HG02870 (cell line): ENCODE data around the gene C3orf62.

Source experiments
- ATAC-seq: cut with Tn5 transposase; IDR thresholded peaks from one replicate; pipeline ENCODE4 v1.9.1; 2021; ENCODE audit warnings: mild to moderate bottlenecking, moderate library complexity; ENCODE audit not compliant: unreplicated experiment

C3orf62 gene

DNA sequence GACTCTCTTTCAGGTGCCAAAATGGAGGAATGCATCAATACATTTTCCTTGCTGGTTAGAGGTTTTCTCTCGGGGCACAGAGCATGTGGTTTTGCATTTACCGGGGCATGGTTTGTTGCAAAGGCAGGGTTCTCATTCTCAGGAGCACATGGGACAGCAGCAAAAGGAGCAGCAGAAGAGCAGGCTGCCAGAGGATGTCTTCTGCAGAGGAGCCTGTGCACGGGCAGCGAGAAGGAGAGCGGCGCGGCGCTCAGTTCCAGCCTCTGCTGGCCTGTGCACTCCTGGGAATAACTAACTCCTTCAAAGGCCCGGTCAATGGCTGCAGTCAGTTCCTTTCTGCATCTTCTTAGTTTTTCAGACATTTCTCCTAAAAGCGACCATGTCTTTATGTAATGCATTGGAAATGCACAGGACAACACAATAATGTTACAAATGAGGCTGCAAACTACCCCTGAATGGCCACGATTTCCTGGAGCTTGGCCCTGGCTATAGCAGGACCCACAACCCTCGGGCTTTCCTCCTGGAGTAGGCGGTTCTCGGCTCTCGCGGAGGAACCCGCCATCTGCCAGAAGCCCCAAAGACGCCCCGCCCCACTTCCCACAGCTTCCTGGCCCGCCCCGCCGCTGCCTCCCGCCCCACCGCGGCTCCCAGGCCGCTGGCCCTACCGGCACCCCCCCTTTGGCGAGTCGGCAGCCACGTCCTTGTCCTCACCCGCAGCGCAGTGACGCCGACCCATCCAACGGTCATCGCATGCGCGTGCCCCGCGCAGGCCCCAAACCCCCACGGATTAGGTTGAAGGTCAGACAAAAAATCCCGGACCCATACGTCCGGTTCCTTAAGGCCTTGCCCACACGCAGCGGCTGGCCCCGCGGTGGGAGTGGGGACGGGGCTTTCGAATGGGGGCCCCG is at the start of gene C3orf62:
Gene C3orf62, minus strand, starts transcription at position 758 of the 908 bp plus-strand sequence. Its CDS starts 360 bp downstream, at position 398.
- peak; percentile 52 for ATAC-seq

DNA sequence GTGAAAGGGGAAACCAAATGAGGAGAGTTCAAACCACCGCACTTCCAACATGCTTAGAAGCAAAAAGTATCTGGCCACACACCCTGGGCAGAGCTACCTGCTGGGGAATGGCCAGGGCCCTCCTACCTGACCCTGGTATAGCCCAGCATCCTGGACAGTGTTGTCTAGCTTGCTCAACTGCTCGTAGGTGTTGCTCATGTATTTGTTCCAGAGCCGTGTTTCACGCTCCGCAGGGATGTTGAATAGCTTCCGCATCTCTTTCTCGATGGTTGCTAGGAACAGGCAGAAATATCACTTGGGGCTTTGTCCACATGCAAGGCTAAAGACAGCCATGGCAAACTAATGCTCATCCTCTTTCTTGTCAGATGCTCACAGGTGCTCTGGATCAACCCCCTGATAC is 47.7 kb upstream of the C3orf62 start:
- ATAC-seq, result no peak

DNA sequence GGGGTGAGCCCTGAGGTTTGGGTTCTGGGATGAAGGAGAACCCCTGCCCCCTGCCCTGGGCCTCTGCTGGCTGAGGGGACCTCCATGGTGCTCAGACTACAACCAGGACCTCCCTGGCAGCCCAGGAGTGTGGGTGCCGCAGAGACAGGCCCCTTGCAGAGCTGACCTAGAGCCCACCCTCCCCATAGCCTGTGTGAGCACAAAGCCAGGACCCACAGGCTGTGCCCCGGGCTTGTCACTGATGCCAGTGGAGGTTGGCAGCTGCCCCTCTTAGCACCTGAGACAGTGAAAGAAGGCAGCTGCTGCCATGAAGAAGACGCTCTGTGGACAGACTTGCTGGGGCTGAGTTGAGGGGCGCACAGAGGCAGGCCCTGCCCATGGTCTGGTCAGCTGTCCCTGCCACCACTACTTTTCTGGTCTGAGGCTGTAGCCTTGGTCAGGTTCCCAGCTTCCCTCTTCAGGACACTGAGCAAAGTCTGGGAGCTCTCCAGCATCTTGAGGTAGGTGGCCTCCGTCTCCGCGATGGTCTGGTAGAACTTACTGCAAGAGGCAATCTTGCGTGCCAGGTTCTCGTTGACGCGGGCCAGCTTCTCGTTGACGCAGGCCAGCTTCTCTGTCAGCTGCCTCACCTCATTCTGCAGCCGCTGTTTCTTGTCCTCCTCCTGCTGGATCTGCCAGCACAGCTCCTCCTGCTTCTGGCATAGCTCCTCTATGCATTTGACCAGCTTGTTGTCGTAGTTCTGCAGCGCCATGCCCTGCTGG is 39.8 kb upstream of the C3orf62 start:
- ATAC-seq, result no peak

DNA sequence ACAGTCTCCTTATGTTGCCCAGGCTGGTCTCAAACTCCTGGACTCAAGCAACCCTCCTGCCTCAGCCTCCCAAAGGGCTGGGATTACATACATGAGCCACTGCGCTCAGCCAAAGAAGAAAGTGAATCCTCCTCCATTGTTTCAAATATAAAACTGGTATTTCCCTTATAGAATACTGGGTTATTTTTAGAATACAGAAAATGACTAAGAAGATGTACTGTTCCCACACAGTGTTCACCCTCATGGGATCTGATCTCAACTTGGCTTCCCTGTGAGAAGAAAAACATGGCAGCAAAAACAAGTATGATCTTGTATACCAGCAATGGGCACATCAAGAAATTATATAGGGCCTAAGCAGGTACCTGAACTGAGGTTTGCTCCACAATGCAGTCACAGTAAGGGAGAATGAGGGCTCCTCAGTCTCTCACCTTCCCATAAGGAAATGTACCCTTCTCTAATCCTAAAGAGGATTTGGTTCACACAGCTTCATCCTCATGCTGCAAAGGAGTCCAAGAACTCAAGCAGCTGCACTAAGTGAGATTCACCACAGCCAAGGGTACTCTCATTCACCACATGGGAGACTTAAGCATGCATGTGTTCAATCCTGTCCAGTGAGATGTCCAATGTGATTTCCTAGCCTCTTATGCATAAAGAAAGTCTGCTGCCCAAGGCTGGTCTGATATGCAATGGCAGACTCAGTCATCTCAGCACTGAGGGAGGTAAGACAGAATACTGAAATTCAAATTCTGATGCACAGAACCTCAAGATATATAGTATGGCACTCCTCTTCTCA is 37.1 kb upstream of the C3orf62 start:
- ATAC-seq, result no peak

DNA sequence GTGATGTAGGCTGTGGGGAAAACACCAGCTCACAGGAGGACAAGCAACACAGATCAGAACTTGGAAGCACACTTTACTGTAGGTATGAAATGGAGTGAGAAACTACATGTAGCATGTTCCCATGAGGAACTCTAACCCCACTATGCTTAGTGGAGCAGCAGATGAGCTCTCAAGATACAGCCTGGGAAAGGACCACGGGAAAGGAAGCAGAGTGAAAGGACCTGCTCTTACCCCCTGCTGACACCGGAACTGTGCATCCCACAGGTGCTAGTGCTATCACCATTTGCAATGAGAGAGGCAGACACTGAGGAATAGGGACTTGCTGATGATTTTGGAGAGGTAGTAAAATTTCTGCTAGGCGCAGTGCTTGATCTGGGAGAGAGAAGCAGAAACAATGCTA is 34.3 kb upstream of the C3orf62 start:
- ATAC-seq, result no peak

DNA sequence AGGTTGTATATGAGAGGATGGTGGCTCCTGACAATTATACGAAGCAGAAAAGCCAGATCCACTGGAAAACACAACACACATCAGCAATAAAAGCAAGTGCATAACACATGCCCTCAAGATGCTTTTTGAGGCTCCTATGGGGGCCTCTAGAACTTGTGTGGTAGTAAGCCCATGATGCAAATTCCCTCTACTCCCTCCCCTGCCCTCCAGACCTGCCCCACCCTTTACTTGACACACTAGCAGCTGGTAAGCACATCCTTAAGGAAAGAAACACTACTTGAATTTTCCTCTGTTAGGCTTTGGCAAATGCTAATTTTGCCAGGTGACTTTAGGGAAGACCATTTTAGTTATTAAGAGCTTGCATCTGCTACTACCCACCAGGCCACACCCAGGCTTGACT is 33.6 kb upstream of the C3orf62 start:
- ATAC-seq, result no peak

DNA sequence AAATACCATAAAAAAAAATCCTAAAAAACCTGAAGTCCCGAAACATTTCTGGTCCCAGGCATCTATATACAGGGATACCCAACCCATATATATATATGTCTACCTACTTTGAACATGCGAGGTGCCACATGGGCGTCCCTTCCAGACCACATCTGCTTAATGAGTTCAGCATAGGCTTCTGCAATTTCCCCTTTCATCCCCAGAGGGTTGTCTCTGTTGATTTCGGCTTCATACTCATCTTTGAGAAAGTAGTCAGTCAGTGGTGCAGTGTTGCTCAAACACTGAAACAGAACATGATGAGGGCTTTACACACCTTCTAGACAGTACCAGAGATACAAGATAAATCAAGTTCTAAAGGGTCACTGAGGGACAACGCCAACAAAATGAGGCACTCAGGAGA is 28.6 kb upstream of the C3orf62 start:
- no peak for ATAC-seq

DNA sequence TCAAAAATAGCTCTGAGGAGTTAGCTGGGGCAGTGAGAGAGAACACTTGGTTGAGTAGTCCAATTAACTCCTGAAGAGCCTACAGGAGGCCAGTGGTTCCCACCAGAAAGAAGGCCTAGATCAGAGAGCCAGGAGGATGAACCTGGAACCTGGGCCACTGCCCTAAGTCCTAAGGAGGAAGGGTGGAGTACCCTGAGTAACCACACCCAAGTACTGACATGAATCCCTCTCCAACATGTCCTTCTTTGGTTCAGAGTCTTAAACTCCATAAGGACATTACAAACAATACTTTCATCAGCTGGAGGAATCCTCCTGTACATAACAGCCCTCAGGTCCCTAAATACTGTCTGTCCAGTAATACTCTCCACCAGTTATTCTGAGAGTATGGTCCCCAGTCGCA is 25.6 kb upstream of the C3orf62 start:
- ATAC-seq, result no peak

DNA sequence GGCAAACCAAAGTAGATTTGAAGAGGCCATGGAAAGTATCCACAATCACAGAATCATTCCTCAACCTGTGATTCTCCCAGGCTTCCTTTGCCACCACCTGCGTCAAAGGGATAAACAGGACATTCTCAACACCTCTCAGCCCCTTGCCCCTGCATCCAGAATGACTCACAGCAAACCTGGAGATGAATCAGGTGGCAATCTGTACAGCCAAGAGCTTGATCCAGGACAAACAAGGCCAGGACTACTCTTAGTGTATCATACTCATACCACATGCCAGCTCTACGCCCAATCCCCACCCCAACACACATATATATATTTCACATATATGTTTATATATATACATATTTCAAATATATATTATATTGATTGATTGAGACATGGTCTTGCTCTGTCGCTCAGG is 23.6 kb upstream of the C3orf62 start:
- no peak for ATAC-seq

DNA sequence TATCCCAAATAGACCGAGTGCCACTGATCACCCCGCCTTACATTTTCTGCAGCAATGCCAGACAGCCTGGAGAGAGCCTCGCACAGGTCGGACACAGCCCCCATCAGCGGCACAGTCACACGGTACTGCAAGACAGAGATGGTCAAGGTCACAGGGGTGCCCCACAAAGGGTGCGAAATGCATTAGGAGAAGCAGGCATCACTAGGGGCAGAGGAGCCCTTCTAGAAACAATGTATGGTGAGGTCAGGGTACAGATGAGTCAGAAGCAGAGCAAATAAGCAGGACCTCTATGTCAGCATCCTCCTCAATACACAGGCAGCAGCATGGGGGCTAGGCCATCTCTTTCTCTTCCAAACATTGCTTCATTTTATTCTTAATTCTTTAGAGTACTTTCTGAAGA is 21.5 kb upstream of the C3orf62 start:
- ATAC-seq, result no peak

DNA sequence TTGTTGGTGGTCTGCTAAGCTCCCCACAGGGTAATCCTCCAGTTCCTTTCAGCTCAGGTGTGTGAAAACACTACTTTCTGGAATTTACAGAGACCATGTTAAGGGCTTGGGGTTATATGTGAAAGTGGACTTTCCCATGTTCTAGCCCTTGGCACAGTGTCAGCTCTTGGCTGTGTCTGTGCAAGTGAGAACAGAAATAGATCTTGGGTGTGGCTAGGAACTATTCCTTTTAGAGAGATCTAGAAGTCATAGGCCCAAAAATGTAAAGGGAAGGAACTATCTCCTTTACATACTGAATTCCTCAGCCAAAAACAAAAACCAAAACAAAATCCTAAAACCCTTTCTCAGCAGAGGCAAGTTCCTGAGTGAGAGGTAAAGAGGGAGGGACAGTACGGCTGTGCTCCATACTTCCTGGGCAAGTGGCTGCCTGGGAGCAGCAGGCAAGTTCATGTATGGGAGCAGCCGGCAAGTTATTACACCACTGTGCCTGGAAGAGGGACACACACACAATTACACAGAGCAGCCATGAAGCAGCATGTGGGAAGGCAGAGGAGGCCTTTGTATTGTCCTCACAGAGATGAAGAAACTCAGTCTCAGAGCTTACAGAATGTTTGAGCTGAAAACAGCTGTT is 19.9 kb upstream of the C3orf62 start:
- no peak for ATAC-seq

DNA sequence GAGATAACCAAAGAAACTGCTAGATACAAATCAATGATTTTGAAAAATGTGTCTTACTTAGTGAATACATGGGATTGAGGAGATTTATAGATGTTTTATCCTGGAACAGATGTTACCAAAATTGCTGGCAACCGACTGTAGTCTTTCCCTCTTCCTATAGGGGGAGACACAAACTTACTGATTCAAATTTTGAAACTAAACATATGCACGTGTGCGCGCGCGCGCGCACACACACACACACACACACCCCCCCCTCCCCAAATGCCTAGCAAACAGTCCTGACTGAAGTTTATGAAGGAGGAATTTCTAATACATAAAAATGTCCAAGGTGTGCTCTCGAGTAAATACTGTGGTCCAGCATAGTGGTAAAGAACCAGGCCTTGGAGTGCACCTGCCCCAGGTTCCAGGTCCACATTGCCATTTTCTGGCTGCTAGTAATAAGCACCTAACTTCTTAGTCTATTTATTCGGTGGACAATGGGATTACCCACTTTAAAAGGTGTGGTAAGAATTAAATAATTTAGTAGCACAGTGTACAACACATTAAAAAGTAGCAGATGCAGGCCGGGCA is 18.5 kb upstream of the C3orf62 start:
- no peak for ATAC-seq

DNA sequence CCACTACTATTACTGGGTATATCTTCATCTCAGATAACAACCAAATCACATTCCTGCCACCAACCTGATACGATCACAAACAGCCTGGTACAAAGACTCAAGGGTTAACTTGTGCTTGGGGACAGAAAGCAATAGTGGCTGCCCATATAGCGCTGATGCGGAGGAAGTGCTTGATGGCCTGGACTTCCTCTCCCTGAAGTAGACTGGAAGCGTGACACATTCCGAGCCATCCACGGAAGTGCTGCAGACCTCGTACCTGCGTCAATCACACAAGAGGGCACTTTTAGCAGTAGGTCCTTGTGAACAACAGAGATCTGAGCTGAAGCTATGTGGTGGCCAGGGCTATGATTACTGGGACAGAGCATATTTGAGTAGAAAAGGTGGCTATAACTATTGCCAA is 17.3 kb upstream of the C3orf62 start:
- no peak for ATAC-seq

DNA sequence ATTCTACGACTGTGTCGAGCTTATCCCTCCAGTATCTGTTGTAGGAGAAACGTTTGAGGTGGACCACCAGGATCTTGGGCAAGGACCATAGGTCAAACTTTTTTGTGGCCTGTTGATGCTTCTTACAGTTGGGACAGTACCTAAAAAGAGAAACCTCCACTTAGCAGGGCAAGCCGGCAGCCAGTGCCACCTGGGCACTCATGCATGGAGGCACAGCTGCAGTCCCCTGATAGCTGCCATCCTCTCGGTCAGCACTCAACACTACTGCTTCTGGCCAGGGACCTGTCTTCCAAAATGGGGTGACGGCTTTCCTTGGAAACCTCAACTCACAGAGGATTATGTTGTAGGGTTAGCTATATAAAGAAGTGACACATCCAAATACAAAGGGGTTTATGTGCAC is 7.0 kb upstream of the C3orf62 start:
- no peak for ATAC-seq

DNA sequence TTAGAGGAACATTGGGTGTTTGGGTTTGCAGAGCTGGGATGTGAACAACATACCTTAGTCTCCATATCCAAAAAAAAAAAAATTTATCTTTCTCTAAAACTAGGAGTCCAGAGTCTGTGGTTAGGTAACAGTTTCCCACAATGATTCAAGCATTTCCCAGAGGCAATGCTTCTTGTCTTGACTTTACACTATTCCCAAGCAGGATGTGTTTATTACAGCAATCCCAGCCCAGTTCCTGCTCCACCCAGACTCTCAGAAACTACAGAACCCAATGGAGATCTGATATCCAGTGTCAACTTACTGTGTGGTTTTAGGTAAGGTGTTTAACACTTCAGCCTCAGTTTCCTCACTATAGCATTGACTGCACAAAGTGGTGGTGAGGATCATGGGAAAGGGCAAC is 2.3 kb upstream of the C3orf62 start:
- ATAC-seq, result no peak

DNA sequence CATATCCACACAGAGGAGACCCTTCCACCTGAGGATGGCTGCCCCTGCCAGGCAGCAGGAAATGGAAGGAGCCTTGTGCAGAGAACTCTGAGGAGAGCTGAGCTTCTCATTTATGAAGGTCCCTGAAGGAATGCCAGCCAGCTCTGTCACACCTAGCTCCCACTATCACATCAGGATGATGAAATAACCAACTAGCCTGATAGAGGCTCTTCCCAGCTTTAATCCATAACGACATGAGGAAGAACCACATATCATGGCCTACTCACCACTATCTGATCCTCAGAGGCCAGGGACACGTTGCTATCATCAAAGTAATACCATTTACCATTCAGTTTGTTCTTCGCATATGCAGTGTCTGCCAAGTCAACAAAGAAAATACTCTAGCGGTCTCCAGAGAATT is 1.5 kb upstream of the C3orf62 start:
- no peak for ATAC-seq

DNA sequence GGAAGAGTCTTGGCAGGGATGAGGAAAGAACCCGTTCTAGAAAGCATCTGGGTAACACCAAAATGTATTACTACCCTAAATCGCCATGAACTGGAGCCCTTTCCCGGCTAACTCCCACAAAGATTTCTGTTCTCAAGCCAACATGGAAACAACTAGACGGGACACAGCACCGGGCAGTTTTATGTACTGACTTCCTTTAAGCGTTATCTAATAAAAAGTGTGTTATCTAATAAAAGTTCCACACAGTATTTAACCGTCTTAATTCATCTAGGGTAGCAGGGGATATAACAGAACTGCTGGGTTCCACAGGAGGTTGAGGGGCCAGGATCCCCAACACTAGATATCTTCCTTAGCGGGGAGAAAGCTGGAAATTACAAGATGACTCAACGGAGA is 347 bp upstream of the C3orf62 start:
- ATAC-seq, result peak; percentile 13

DNA sequence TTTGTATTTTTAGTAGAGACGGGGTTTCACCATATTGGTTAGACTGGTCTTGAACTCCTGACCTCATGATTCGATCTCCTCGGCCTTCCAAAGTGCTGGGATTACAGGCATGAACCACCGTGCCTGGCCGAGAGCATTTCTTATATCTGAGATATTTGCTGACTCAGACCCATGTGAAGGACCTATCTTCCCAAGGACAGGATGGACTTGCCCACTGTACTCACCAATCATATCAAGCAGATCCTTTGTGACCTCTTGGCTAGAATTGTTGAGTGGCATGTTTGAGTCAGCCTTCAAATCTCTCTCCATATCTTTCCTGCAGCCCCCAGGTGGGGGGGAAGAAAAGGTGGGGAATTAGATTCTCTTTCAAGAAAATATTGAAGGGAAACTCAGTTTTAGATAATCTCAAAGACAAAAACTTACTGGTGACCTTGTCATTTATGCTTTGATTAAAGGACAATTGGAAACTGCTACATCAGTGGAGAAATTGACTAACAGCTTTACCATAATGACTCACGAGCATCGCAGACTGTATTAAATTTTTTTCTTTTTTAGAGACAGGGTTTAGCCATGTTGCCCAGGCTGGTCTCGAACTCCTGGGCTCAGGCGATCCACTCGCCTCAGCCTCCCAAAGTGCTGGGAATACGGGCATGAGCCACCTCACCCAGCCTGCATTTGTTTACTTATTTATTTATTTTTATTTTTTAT is 3.1 kb downstream of the C3orf62 start:
- ATAC-seq, result no peak

DNA sequence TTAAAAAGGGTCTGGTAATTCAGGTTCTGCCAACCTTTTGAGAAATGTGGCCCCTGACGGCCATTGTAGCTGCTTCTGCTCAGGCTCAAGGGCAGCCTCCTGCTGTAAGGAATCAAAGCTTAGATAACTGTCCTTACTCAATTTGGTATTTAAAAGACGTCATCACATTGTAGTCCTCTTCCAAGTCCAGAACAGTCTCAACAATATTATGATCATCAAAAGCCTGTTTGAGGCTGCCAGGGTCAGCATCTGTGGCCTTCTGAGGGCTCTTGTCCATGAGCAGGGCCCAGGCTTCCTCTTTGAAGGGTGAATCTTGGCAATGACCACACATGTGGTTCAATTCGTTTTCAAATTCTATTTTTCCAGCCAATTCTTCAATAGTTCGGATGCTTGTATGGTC is 6.0 kb downstream of the C3orf62 start:
- no peak for ATAC-seq

DNA sequence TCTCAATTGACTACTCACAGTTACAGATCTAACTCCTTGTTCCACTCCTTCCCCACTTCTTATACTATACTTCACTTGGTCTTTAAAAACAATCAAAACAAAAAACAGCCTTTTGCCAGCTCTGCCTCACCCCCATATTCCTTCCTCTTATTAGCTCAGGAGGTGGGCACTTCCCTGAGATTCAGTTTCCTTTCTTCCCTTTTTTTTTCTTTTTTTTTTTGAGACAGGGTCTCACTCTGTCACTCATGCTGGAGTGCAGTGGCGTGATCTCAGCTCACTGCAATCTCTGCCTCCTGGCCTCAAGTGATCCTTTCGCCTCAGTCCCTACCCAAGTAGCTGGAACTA is 6.9 kb downstream of the C3orf62 start:
- no peak for ATAC-seq
